Right lobe of liver (tissue), 6 donors: ENCODE measurements around the gene AK3. TPM values are rescaled to one million over a fixed set of nuclear protein-coding genes. Genes with fewer than 3 reads are reported as not detected.
A peak's percentile ranks its signal among the peaks of the same experiment; 100 is the strongest.
"Not testable (repeated sequence)": the region's sequence is repeated elsewhere in the genome, so short reads cannot be mapped to it uniquely, and the experiment has no call there.

Experiments
- ATAC-seq, 4 donors: fragments of 200-7000 bp; cut with Tn5 transposase; one replicate each; pipeline ENCODE4 v1.9.1; 2020; ENCODE audit warnings: mild to moderate bottlenecking in 4 of 4, moderate library complexity in 4 of 4
- DNase-seq, 3 donors: peaks; one replicate each; pipeline ENCODE4 v3.0.0-alpha.2; 2020
- H3K27ac ChIP-seq, 3 donors: fragments of 200-600 bp; one replicate each; pipeline ENCODE4 v1.8.0; 2022
- H3K27me3 ChIP-seq, 2 donors: fragments of 200-600 bp; one replicate each; pipeline ENCODE4 v1.8.0; 2022
- H3K36me3 ChIP-seq, 4 donors: fragments of 200-600 bp; sonication (generic) in 1 of 4; one replicate each; pipeline versions ENCODE4 v1.5.1 to v1.8.0; 2017 to 2022; ENCODE audit warnings: control low read depth in 1 of 4
- H3K4me1 ChIP-seq, 4 donors: fragments of 200-600 bp; sonication (generic) in 1 of 4; one replicate each; pipeline versions ENCODE4 v1.5.1 to v1.8.0; 2017 to 2022; ENCODE audit warnings: control low read depth in 1 of 4
- H3K4me3 ChIP-seq, 3 donors: fragments of 200-600 bp; one replicate each; pipeline ENCODE4 v1.8.0; 2022
- H3K9me3 ChIP-seq, 4 donors: fragments of 200-600 bp; sonication (generic) in 1 of 4; one replicate each; pipeline versions ENCODE4 v1.5.1 to v1.8.0; 2017 to 2022; ENCODE audit warnings: control low read depth in 1 of 4
- POLR2A ChIP-seq: fragments of 450-650 bp; IDR thresholded peaks from one replicate; pipeline ENCODE4 v1.6.1; 2017; ENCODE audit warnings: antibody characterized with exemption, mild to moderate bottlenecking
- WGBS: methylation state at CpG from one replicate; pipeline ENCODE4 v1.1.6; 2018; ENCODE audit warnings: low coverage, low lambda C conversion rate; ENCODE audit not compliant: insufficient coverage; ENCODE audit errors: missing lambda C conversion rate; 5-methylcytosine and 5-hydroxymethylcytosine counted together
- intact Hi-C, 2 donors: fragments of 100-400 bp; cut with DNase I; formaldehyde crosslinking; loops; one replicate each; pipeline versions ENCODE4 v1.11.2 to v1.14.1; 2022
- total RNA-seq, 6 experiments: library from RNA; depleted of rRNA in 2 of 6; stranded (reverse); fragments of >200 nt in 2 of 6; fragmentation: NEBNext Ultra II Directional in 3 of 6; extraction: Animal tissue kit (Norgen Biotek cat#: 25700) in 3 of 6; gene quantifications; one replicate each; pipeline versions ENCODE4 v1.1.0 to v1.2.4, GENCODE V29; 2016 to 2023
- TF ChIP-seq, protein P1 (sequence below), 4 donors: fragments of 200-600 bp in 3 of 4; fragments of 450-650 bp in 1 of 4; IDR thresholded peaks; one replicate each; pipeline versions ENCODE4 v1.5.1 to v1.8.0; 2016 to 2022; ENCODE audit warnings: antibody characterized with exemption in 4 of 4, mild to moderate bottlenecking in 2 of 4
- donor health status: DM: no; HTN: yes; CAD: no.
- donor health status: DM: no; HTN: no; CAD: no.
- donor health status: DM: no; HTN: no; CAD: no.
- donor health status: DM: no; HTN: yes; CAD: no.
- donor health status: DM: no; HTN: yes; CAD: no.

The AK3 gene
- total RNA-seq, 6 experiments from 2014 or later, result 72.4 to 131 (median 99.5) TPM

DNA sequence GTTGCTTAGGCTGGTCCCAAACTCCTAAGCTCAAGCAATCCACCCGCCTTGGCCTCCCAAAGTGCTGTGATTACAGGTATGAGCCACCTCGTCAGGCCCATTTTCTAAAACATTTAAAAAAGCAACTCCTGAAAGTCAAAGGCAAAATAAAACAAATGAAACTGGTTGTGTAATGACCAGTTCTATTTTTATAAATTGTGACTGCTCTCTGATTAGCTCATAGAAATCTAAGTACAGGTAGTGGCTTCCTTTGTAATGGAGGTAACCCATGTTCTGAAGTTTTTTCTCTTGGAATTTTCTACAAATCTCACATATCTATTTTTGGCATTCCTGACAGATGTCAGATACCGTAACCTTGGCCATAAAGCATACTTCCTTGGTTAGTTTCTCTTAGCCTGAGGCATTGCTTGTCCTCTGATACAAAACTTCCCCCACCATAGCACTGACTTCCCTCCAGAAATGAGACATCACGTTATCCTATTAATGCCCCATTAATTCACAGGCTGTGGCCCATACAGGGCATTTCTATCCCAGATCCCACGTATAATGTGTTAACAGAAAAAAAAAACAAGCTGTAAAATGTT is 14.1 kb upstream of the AK3 start:
- Histone ChIP-seq H3K4me1 (no peaks in the 10 kb centered on the region), H3K36me3 (no peaks in the 10 kb centered on the region), H3K27me3 (no peaks in the 10 kb centered on the region), H3K4me3 (no peak overlapping the region), H3K27ac (no peak overlapping the region), H3K9me3 (no peaks in the 10 kb centered on the region)
- intact Hi-C loops, result loop anchor here in 1 of 2 donors (5.0 kb wide), 1 partner anchor 237 kb away; no protein-coding TSS in a partner anchor
- 63% methylated on average over 5 of the region's 5 CpGs for WGBS
- DNase-seq (no peak), ATAC-seq (no peak)
- TF ChIP-seq, protein P1, sequence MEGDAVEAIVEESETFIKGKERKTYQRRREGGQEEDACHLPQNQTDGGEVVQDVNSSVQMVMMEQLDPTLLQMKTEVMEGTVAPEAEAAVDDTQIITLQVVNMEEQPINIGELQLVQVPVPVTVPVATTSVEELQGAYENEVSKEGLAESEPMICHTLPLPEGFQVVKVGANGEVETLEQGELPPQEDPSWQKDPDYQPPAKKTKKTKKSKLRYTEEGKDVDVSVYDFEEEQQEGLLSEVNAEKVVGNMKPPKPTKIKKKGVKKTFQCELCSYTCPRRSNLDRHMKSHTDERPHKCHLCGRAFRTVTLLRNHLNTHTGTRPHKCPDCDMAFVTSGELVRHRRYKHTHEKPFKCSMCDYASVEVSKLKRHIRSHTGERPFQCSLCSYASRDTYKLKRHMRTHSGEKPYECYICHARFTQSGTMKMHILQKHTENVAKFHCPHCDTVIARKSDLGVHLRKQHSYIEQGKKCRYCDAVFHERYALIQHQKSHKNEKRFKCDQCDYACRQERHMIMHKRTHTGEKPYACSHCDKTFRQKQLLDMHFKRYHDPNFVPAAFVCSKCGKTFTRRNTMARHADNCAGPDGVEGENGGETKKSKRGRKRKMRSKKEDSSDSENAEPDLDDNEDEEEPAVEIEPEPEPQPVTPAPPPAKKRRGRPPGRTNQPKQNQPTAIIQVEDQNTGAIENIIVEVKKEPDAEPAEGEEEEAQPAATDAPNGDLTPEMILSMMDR (IDR thresholded peaks at IDR 0.05), result no peak
- TF ChIP-seq POLR2A, result no peak

- H3K36me3 ChIP-seq, DNase-seq, H3K9me3 ChIP-seq, intact Hi-C loops, H3K4me3 ChIP-seq, H3K4me1 ChIP-seq, ATAC-seq, H3K27me3 ChIP-seq, H3K27ac ChIP-seq: not testable (repeated sequence)
These were observed 13.5 kb upstream of the AK3 start for GRCh38 chr9:4754530-4754929.

- 37% methylated on average over 8 of the region's 8 CpGs for WGBS
- H3K4me3 ChIP-seq, result no peak overlapping the region
- H3K9me3 ChIP-seq, result no peaks in the 10 kb centered on the region
- DNase-seq (no peak), ATAC-seq (peak; percentile 48 to 66 (median 65))
- H3K27me3 ChIP-seq, result no peaks in the 10 kb centered on the region
- intact Hi-C loops, result no loop called here
- TF ChIP-seq POLR2A, result no peak
- TF ChIP-seq, protein P1 (IDR thresholded peaks at IDR 0.05), result peak; percentile 40 to 66 (median 60)
- no peaks in the 10 kb centered on the region for H3K4me1 ChIP-seq
- H3K27ac ChIP-seq, result no peak overlapping the region
- no peaks in the 10 kb centered on the region for H3K36me3 ChIP-seq
These were observed 9.1 kb upstream of the AK3 start for GRCh38 chr9:4750023-4750673.

- WGBS, result 98% methylated on average over 4 of the region's 5 CpGs
- DNase-seq (no peak), ATAC-seq (no peak)
- TF ChIP-seq, protein P1 (IDR thresholded peaks at IDR 0.05), result no peak
- no peak for TF ChIP-seq POLR2A
- Histone ChIP-seq H3K4me3 (no peak overlapping the region), H3K36me3 (no peaks in the 10 kb centered on the region), H3K27ac (no peak overlapping the region), H3K9me3 (no peaks in the 10 kb centered on the region), H3K4me1 (no peaks in the 10 kb centered on the region), H3K27me3 (no peaks in the 10 kb centered on the region)
- intact Hi-C loops, result loop anchor here in 1 of 2 donors (10.0 kb wide), 1 partner anchor 84 kb away; the partner anchor contains the start of genes PLPP6 and SPATA6L
These were observed 7.6 kb upstream of the AK3 start for GRCh38 chr9:4748612-4749011.

DNA sequence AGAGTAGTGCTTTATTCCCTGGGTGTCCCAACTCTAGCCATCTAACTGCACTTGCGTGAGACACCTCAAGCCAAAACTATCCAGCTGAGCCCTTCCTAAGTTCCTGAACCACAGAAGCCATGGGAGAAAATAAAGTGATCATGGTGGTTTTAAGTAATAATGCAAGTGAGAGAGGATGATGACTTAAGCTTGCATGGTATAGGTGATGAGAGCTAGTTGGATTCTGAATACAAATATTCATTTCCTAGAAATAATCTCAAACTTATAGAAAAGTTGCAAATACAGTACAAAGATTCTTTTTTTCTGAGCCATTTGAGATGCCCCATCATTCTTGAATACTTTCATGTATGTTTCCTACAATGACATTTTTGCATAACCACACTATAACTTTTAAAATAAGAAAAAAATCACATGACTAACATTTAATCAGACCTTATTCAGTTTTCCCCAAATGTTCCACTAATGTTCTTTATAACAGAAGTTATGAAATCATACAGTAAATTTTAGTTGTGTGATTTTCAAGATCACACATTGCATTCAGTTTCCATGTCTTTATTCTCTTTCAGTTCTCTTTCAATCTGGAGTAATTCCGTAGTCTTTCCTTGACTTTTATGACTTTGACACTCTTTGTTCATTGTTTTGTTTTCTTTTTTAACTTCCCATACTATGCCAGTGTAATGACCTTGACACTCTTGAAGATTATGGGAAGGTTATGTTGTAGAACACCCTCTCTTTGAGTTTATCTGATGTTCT is 5.5 kb upstream of the AK3 start:
- 90% methylated on average over 2 of the region's 2 CpGs for WGBS
- intact Hi-C loops, result loop anchor here in 1 of 2 donors (10.0 kb wide), 1 partner anchor 82 kb away; the partner anchor contains the start of genes PLPP6 and SPATA6L
- H3K27me3 ChIP-seq, result no peaks in the 10 kb centered on the region
- H3K27ac ChIP-seq, result no peak overlapping the region
- H3K4me1 ChIP-seq, result peaks cover 0 to 4% (median 0%) of the 10 kb centered on the region in 4 donors
- TF ChIP-seq POLR2A, result no peak
- TF ChIP-seq, protein P1 (IDR thresholded peaks at IDR 0.05), result no peak
- DNase-seq, result no peak
- no peak overlapping the region for H3K4me3 ChIP-seq
- no peak for ATAC-seq
- H3K36me3 ChIP-seq, result no peaks in the 10 kb centered on the region
- H3K9me3 ChIP-seq, result no peaks in the 10 kb centered on the region
